SK-N-SH (cell line): ENCODE data around the gene HHAT. TPM values are rescaled to one million over a fixed set of nuclear protein-coding genes. Genes with fewer than 3 reads are reported as not detected.

Experiments used
- CTCF ChIA-PET: fragments of 300-600, 350-600 bp; formaldehyde crosslinking; extraction: SDS; loops from one replicate; lab custom pipeline; 2021; lab: Yijun Ruan, JAX
- POLR2A ChIA-PET: fragments of 350-600 bp; sonication (Branson Sonifier 250); formaldehyde crosslinking; extraction: SDS; loops from one replicate; lab custom pipeline; 2020; ENCODE audit warnings: antibody characterized with exemption, inconsistent platforms; lab: Yijun Ruan, JAX
- DNase-seq: peaks from one replicate; pipeline ENCODE4 v3.0.0; 2012
- H2AFZ ChIP-seq: fragments of 200-600 bp; sonication (generic); 2 replicates; pipeline ENCODE4 v1.8.1; 2016; ENCODE audit warnings: antibody characterized with exemption, mild to moderate bottlenecking, low read depth
- H3F3A ChIP-seq: fragments of 200-600 bp; sonication (generic); replicated peaks from 2 replicates; pipeline ENCODE3; 2016; ENCODE audit warnings: antibody characterized with exemption, mild to moderate bottlenecking; ENCODE audit not compliant: insufficient read depth
- H3K27ac ChIP-seq, 2 experiments: fragments of 200-500 bp in 1 of 2; fragments of 200-600 bp in 1 of 2; sonication (Bioruptor generic) in 1 of 2; sonication (generic), shearing (Covaris generic) in 1 of 2; 2 replicates each; pipeline versions ENCODE4 v1.5.1 to v1.6.1; 2014 to 2016; ENCODE audit warnings: low read depth in 2 of 2, inconsistent platforms in 1 of 2, low read length in 1 of 2, mild to moderate bottlenecking in 1 of 2, mixed read lengths in 1 of 2
- H3K27me3 ChIP-seq: fragments of 200-600 bp; sonication (generic), shearing (Covaris generic); 2 replicates; pipeline ENCODE4 v1.6.1; 2016; ENCODE audit warnings: mixed run types; ENCODE audit not compliant: insufficient read depth
- H3K36me3 ChIP-seq, 2 experiments: fragments of 200-500 bp in 1 of 2; fragments of 200-600 bp in 1 of 2; sonication (Bioruptor generic) in 1 of 2; sonication (generic) in 1 of 2; replicated peaks in 1 of 2; 2 replicates each; pipeline versions ENCODE3 to v1.5.1; 2014 to 2016; ENCODE audit warnings: low read length in 1 of 2, mild to moderate bottlenecking in 1 of 2; ENCODE audit not compliant: insufficient read depth in 2 of 2, control insufficient read depth in 1 of 2
- H3K4me1 ChIP-seq, 2 experiments: fragments of 200-500 bp in 1 of 2; fragments of 200-600 bp in 1 of 2; sonication (Bioruptor generic) in 1 of 2; sonication (generic), shearing (Covaris generic) in 1 of 2; 2 replicates each; pipeline versions ENCODE4 v1.5.1 to v1.6.1; 2014 to 2016; ENCODE audit warnings: low read depth in 1 of 2, low read length in 1 of 2, mixed run types in 1 of 2; ENCODE audit not compliant: insufficient read depth in 2 of 2, control insufficient read depth in 1 of 2
- H3K4me2 ChIP-seq: fragments of 200-600 bp; sonication (generic), shearing (Covaris generic); 2 replicates; pipeline ENCODE4 v1.6.1; 2017; ENCODE audit warnings: mixed run types
- H3K4me3 ChIP-seq, 2 experiments: fragments of 200-500 bp in 1 of 2; fragments of 200-600 bp in 1 of 2; sonication (Bioruptor generic) in 1 of 2; sonication (generic), shearing (Covaris generic) in 1 of 2; 2 replicates each; pipeline versions ENCODE4 v1.5.1 to v1.8.1; 2014 to 2016; ENCODE audit warnings: low read depth in 2 of 2, inconsistent platforms in 1 of 2, low read length in 1 of 2, mild to moderate bottlenecking in 1 of 2, mixed read lengths in 1 of 2, moderate library complexity in 1 of 2
- H3K79me2 ChIP-seq: fragments of 200-600 bp; sonication (generic); 2 replicates; pipeline ENCODE4 v1.8.1; 2017; ENCODE audit warnings: mild to moderate bottlenecking; ENCODE audit not compliant: insufficient read depth
- H3K9ac ChIP-seq: fragments of 200-600 bp; sonication (generic); 2 replicates; pipeline ENCODE4 v1.6.1; 2017; ENCODE audit warnings: mixed run types
- H3K9me2 ChIP-seq: fragments of 200-600 bp; sonication (generic); 2 replicates; pipeline ENCODE4 v1.6.1; 2017; ENCODE audit warnings: mixed run types
- H3K9me3 ChIP-seq: fragments of 200-600 bp; sonication (generic); 2 replicates; pipeline ENCODE4 v1.6.1; 2017; ENCODE audit warnings: mixed run types, mild to moderate bottlenecking, moderate library complexity
- H4K20me1 ChIP-seq: fragments of 200-600 bp; sonication (generic); 2 replicates; pipeline ENCODE4 v1.6.1; 2017; ENCODE audit warnings: mild to moderate bottlenecking, mixed run types; ENCODE audit not compliant: insufficient read depth
- CHD2 ChIP-seq: fragments of 150-350 bp; IDR thresholded peaks from 2 replicates; pipeline ENCODE4 v1.6.1; 2018; ENCODE audit warnings: low read length; ENCODE audit not compliant: partially characterized antibody
- ELF1 ChIP-seq: IDR thresholded peaks from 2 replicates; pipeline ENCODE4 v1.4.0; 2012
- EP300 ChIP-seq, 2 experiments: IDR thresholded peaks; 2 replicates each; pipeline versions ENCODE4 v1.4.0 to v1.6.1; 2012; ENCODE audit warnings: borderline replicate concordance in 1 of 2, low read depth in 1 of 2, low read length in 1 of 2
- EZH2phosphoT487 ChIP-seq: fragments of 200-600 bp; sonication (generic); IDR thresholded peaks from 2 replicates; pipeline ENCODE4 v1.6.1; 2017; ENCODE audit warnings: low read depth, mixed run types, mild to moderate bottlenecking, antibody characterized with exemption, moderate library complexity, borderline replicate concordance
- FOSL2 ChIP-seq: IDR thresholded peaks from 2 replicates; pipeline ENCODE4 v1.4.0; 2012; ENCODE audit warnings: low read depth, mild to moderate bottlenecking, moderate library complexity, borderline replicate concordance
- FOXJ3 ChIP-seq: sonication (generic); formaldehyde crosslinking; IDR thresholded peaks from 2 replicates; pipeline ENCODE4 v1.5.1; 2020; ENCODE audit warnings: mild to moderate bottlenecking, missing genetic modification reagents
- FOXM1 ChIP-seq: IDR thresholded peaks from 2 replicates; pipeline ENCODE4 v1.4.0; 2012; ENCODE audit warnings: low read depth, mild to moderate bottlenecking
- GABPA ChIP-seq: IDR thresholded peaks from 2 replicates; pipeline ENCODE4 v1.4.0; 2012; ENCODE audit warnings: low read depth, mild to moderate bottlenecking
- GATA2 ChIP-seq: sonication (generic); formaldehyde crosslinking; IDR thresholded peaks from 2 replicates; pipeline ENCODE4 v1.5.0; 2020; ENCODE audit warnings: mild to moderate bottlenecking, missing genetic modification reagents
- JUND ChIP-seq: IDR thresholded peaks from 2 replicates; pipeline ENCODE4 v1.4.0; 2012
- MEF2A ChIP-seq: IDR thresholded peaks from 2 replicates; pipeline ENCODE4 v1.4.0; 2012; ENCODE audit warnings: low read depth, borderline replicate concordance
- MXI1 ChIP-seq: IDR thresholded peaks from 2 replicates; pipeline ENCODE4 v1.6.1; 2012; ENCODE audit warnings: mild to moderate bottlenecking, low read depth, low read length, improper control_type of control experiment
- NFIC ChIP-seq: IDR thresholded peaks from 2 replicates; pipeline ENCODE4 v1.4.0; 2012; ENCODE audit warnings: borderline replicate concordance
- NRF1 ChIP-seq: IDR thresholded peaks from 2 replicates; pipeline ENCODE4 v1.6.1; 2012; ENCODE audit warnings: low read depth, mild to moderate bottlenecking, low read length
- RAD21 ChIP-seq: IDR thresholded peaks from 2 replicates; pipeline ENCODE4 v1.6.1; 2012; ENCODE audit warnings: mild to moderate bottlenecking, low read length
- RCOR1 ChIP-seq: fragments of 150-350 bp; IDR thresholded peaks from 2 replicates; pipeline ENCODE4 v1.6.1; 2017; ENCODE audit warnings: antibody characterized with exemption, low read length
- RFX5 ChIP-seq: IDR thresholded peaks from 2 replicates; pipeline ENCODE4 v1.6.1; 2012; ENCODE audit warnings: mild to moderate bottlenecking, improper control_type of control experiment, low read length
- SIN3A ChIP-seq: IDR thresholded peaks from 2 replicates; pipeline ENCODE4 v1.6.1; 2012; ENCODE audit warnings: low read depth, mild to moderate bottlenecking, low read length, moderate library complexity, borderline replicate concordance
- TCF12 ChIP-seq: IDR thresholded peaks from 2 replicates; pipeline ENCODE4 v1.4.0; 2012
- TEAD4 ChIP-seq: IDR thresholded peaks from 2 replicates; pipeline ENCODE4 v1.4.0; 2012; ENCODE audit warnings: mild to moderate bottlenecking, borderline replicate concordance; ENCODE audit not compliant: insufficient read depth
- YY1 ChIP-seq: IDR thresholded peaks from 2 replicates; pipeline ENCODE4 v1.4.0; 2012; ENCODE audit warnings: low read depth, mild to moderate bottlenecking
- WGBS: methylation state at CpG from one replicate; pipeline ENCODE4 v1.1.6; 2017; ENCODE audit warnings: low lambda C conversion rate; 5-methylcytosine and 5-hydroxymethylcytosine counted together
- polyA plus RNA-seq, 3 experiments: library from polyadenylated mRNA; depleted of rRNA; stranded (reverse); fragments of >200 nt; gene quantifications; 2 replicates each; pipeline ENCODE4 v1.2.3, GENCODE V29; 2012
- TF ChIP-seq, protein P1 (sequence below): IDR thresholded peaks from 2 replicates; pipeline ENCODE4 v1.4.0; 2012; ENCODE audit warnings: low read depth
- TF ChIP-seq, protein P2 (sequence below): fragments of 200-600 bp; sonication (generic); IDR thresholded peaks from 2 replicates; pipeline ENCODE4 v1.6.1; 2017; ENCODE audit warnings: antibody characterized with exemption, mild to moderate bottlenecking, moderate library complexity
- TF ChIP-seq, protein P3 (sequence below): IDR thresholded peaks from 2 replicates; pipeline ENCODE4 v1.6.1; 2012; ENCODE audit warnings: mild to moderate bottlenecking, low read depth, low read length, moderate library complexity
- TF ChIP-seq, protein P4 (sequence below): IDR thresholded peaks from 2 replicates; pipeline ENCODE4 v1.4.0; 2012; ENCODE audit warnings: low read depth, borderline replicate concordance
- TF ChIP-seq, protein P5 (sequence below): IDR thresholded peaks from 2 replicates; pipeline ENCODE4 v1.4.0; 2012; ENCODE audit warnings: low read depth, borderline replicate concordance

HHAT gene
- polyA plus RNA-seq, 1 of the 3 experiments (the other 2 are of a cell fraction): 8.1 TPM

DNA sequence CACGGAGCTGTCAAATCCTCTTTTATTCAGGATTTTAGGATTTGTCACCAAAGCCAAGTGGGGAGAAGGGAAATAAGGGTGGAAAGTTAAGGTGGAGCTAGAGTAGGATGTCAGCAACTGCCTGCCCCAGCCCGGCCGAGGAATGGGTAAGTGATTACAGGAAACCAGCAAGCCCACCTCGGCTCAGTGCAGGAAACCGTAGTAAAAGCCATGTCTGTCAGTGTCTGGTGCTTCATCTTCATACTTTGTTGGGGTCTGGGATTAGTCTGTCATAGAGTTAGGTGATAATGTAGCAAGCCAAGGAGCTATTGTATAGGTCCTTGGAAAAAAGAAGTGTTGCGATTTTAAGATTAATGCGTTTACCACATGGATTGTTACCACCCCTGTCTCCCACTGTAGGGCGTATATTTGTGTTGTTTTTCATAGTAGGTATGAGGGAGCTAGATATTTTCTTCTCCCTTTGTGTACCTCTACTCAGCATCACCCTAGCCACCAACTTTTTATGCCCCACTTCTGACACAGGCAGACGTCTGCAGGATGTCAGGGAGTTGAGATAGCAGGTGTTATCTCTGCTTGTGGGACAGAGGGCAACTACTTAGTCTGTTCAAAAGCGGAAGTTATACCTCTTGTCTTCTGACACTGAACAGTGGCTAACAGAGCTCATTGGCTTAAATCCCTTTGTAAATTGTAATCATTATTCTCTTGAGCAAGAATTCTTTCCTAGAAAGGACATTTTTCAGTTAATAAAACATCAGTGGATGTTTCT is 253.7 kb downstream of the HHAT start:
- WGBS: 77% methylated on average over 10 of the region's 10 CpGs
- H3F3A ChIP-seq: no peaks in the 10 kb centered on the region
- POLR2A ChIA-PET: interaction anchor here (0.9 to 1.9 kb wide), 4 partner anchors 9 to 552 kb away, joined by 3 to 9 read pairs (median 4); partner anchors contain the start of gene KCNH1
- no peaks in the 10 kb centered on the region for H3K9me3 ChIP-seq
- H3K27ac ChIP-seq: peak overlapping the region in 1 of 2 experiments; percentile 18; a peak in 2 of 4 replicates
- TF ChIP-seq MEF2A (no peak), JUND (no peak), EP300 (IDR thresholded peaks at IDR 0.05; ENCODE audit: borderline replicate concordance in 1 of 2, low read depth in 1 of 2, low read length in 1 of 2) (peak in 1 of 2 experiments; percentile 52; a peak in 1 of 4 replicates), GATA2 (CRISPR knock-in tag) (peak; percentile 89), GABPA (no peak), TEAD4 (no peak), RFX5 (no peak), FOSL2 (no peak), MXI1 (no peak), RCOR1 (no peak), YY1 (no peak), EZH2phosphoT487 (no peak), CHD2 (no peak), FOXM1 (no peak), FOXJ3 (peak; percentile 73; the same call in 1 of the 2 replicates), ELF1 (no peak), NRF1 (no peak), SIN3A (no peak), NFIC (no peak), TCF12 (no peak), RAD21 (no peak)
- TF ChIP-seq, protein P1, sequence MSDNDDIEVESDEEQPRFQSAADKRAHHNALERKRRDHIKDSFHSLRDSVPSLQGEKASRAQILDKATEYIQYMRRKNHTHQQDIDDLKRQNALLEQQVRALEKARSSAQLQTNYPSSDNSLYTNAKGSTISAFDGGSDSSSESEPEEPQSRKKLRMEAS: no peak
- TF ChIP-seq, protein P2, sequence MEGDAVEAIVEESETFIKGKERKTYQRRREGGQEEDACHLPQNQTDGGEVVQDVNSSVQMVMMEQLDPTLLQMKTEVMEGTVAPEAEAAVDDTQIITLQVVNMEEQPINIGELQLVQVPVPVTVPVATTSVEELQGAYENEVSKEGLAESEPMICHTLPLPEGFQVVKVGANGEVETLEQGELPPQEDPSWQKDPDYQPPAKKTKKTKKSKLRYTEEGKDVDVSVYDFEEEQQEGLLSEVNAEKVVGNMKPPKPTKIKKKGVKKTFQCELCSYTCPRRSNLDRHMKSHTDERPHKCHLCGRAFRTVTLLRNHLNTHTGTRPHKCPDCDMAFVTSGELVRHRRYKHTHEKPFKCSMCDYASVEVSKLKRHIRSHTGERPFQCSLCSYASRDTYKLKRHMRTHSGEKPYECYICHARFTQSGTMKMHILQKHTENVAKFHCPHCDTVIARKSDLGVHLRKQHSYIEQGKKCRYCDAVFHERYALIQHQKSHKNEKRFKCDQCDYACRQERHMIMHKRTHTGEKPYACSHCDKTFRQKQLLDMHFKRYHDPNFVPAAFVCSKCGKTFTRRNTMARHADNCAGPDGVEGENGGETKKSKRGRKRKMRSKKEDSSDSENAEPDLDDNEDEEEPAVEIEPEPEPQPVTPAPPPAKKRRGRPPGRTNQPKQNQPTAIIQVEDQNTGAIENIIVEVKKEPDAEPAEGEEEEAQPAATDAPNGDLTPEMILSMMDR: no peak
- TF ChIP-seq, protein P3, sequence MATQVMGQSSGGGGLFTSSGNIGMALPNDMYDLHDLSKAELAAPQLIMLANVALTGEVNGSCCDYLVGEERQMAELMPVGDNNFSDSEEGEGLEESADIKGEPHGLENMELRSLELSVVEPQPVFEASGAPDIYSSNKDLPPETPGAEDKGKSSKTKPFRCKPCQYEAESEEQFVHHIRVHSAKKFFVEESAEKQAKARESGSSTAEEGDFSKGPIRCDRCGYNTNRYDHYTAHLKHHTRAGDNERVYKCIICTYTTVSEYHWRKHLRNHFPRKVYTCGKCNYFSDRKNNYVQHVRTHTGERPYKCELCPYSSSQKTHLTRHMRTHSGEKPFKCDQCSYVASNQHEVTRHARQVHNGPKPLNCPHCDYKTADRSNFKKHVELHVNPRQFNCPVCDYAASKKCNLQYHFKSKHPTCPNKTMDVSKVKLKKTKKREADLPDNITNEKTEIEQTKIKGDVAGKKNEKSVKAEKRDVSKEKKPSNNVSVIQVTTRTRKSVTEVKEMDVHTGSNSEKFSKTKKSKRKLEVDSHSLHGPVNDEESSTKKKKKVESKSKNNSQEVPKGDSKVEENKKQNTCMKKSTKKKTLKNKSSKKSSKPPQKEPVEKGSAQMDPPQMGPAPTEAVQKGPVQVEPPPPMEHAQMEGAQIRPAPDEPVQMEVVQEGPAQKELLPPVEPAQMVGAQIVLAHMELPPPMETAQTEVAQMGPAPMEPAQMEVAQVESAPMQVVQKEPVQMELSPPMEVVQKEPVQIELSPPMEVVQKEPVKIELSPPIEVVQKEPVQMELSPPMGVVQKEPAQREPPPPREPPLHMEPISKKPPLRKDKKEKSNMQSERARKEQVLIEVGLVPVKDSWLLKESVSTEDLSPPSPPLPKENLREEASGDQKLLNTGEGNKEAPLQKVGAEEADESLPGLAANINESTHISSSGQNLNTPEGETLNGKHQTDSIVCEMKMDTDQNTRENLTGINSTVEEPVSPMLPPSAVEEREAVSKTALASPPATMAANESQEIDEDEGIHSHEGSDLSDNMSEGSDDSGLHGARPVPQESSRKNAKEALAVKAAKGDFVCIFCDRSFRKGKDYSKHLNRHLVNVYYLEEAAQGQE: no peak
- TF ChIP-seq, protein P4, sequence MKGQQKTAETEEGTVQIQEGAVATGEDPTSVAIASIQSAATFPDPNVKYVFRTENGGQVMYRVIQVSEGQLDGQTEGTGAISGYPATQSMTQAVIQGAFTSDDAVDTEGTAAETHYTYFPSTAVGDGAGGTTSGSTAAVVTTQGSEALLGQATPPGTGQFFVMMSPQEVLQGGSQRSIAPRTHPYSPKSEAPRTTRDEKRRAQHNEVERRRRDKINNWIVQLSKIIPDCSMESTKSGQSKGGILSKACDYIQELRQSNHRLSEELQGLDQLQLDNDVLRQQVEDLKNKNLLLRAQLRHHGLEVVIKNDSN: no peak
- TF ChIP-seq, protein P5, sequence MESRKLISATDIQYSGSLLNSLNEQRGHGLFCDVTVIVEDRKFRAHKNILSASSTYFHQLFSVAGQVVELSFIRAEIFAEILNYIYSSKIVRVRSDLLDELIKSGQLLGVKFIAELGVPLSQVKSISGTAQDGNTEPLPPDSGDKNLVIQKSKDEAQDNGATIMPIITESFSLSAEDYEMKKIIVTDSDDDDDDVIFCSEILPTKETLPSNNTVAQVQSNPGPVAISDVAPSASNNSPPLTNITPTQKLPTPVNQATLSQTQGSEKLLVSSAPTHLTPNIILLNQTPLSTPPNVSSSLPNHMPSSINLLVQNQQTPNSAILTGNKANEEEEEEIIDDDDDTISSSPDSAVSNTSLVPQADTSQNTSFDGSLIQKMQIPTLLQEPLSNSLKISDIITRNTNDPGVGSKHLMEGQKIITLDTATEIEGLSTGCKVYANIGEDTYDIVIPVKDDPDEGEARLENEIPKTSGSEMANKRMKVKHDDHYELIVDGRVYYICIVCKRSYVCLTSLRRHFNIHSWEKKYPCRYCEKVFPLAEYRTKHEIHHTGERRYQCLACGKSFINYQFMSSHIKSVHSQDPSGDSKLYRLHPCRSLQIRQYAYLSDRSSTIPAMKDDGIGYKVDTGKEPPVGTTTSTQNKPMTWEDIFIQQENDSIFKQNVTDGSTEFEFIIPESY: no peak
- CTCF ChIA-PET: interaction anchor here (1.1 to 9.7 kb wide), 10 partner anchors 10 to 551 kb away, joined by 3 to 227 read pairs (median 4); partner anchors contain the start of gene KCNH1
- no peak overlapping the region for H3K4me2 ChIP-seq
- H3K27me3 ChIP-seq: no peaks in the 10 kb centered on the region
- H3K79me2 ChIP-seq: no peaks in the 10 kb centered on the region
- no peak overlapping the region for H2AFZ ChIP-seq
- H3K9me2 ChIP-seq: no peaks in the 10 kb centered on the region
- peaks cover 0 to 14% of the 10 kb centered on the region in 2 experiments; a peak in 2 of 4 replicates for H3K4me1 ChIP-seq
- no peak for DNase-seq
- H3K4me3 ChIP-seq: no peak overlapping the region
- no peak overlapping the region for H3K9ac ChIP-seq
- H4K20me1 ChIP-seq: no peaks in the 10 kb centered on the region
- H3K36me3 ChIP-seq: no peaks in the 10 kb centered on the region
